HG02763 (cell line): ENCODE results near the gene ATP6V0C.

ENCODE experiments used
- ATAC-seq: cut with Tn5 transposase; IDR thresholded peaks from one replicate; pipeline ENCODE4 v1.9.1; 2021; ENCODE audit warnings: mild to moderate bottlenecking, moderate library complexity; ENCODE audit not compliant: unreplicated experiment

ATP6V0C gene

GRCh38 chr16:2508722-2509400 is 4.9 kb upstream of the ATP6V0C start:
- ATAC-seq, result no peak

- no peak for ATAC-seq
These were observed 2.5 kb upstream of the ATP6V0C start for GRCh38 chr16:2511128-2511800.

- no peak for ATAC-seq
These were observed 1.6 kb upstream of the ATP6V0C start for GRCh38 chr16:2511996-2512734.

GRCh38 chr16:2512735-2513404 is 882 bp upstream of the ATP6V0C start:
- no peak for ATAC-seq

GRCh38 chr16:2514333-2515179 is 804 bp downstream of the ATP6V0C start:
- ATAC-seq, result no peak

- no peak for ATAC-seq
These were observed 1.6 kb downstream of the ATP6V0C start for GRCh38 chr16:2515180-2515851.

- no peak for ATAC-seq
These were observed 2.9 kb downstream of the ATP6V0C start for GRCh38 chr16:2516391-2517240.

- no peak for ATAC-seq
These were observed 4.3 kb downstream of the ATP6V0C start for GRCh38 chr16:2517954-2518605.

- no peak for ATAC-seq
These were observed 5.3 kb downstream of the ATP6V0C start for GRCh38 chr16:2518823-2519710.

- ATAC-seq, result no peak
These were observed 5.9 kb downstream of the ATP6V0C start for GRCh38 chr16:2519711-2520080.

GRCh38 chr16:2520097-2520783 is 6.5 kb downstream of the ATP6V0C start, which contains the start of gene AMDHD2:
Gene AMDHD2, plus strand, starts transcription at chr16:2520371. Its CDS starts 88 bp downstream, at chr16:2520459.
- ATAC-seq, result peak; percentile 56

GRCh38 chr16:2520784-2521531 is 7.2 kb downstream of the ATP6V0C start:
- no peak for ATAC-seq

- ATAC-seq, result no peak
These were observed 10.1 kb downstream of the ATP6V0C start for GRCh38 chr16:2523801-2524231.

GRCh38 chr16:2524339-2524938 is 10.7 kb downstream of the ATP6V0C start:
- no peak for ATAC-seq

GRCh38 chr16:2526135-2526534 is 12.4 kb downstream of the ATP6V0C start:
- ATAC-seq, result no peak
